Activated naive CD4-positive, alpha-beta T cell treated with anti-CD3 and anti-CD28 coated beads, Interleukin-2, amount 50 U/mL, for 72 hours (primary cell): Measurements from ENCODE around the gene LRP1-AS. TPM values are rescaled to one million over a fixed set of nuclear protein-coding genes. Genes with fewer than 3 reads are reported as not detected.

Experiments used
- ATAC-seq, 2 donors: fragments of 150-1000 bp; cut with Tn5 transposase; 2 replicates each; pipeline ENCODE4 v1.10.0; 2021; ENCODE audit warnings: mild to moderate bottlenecking in 2 of 2, moderate library complexity in 2 of 2
- DNase-seq, 2 donors: peaks; one replicate each; pipeline ENCODE4 v3.0.0; 2021 to 2022; ENCODE audit warnings: low spot score in 2 of 2
- H3K27ac Mint-ChIP-seq, 2 donors: one replicate each; pipeline ENCODE4 v1.8.0; 2022; ENCODE audit warnings: mild to moderate bottlenecking in 2 of 2, mixed read lengths in 2 of 2
- H3K36me3 Mint-ChIP-seq, 2 donors: one replicate each; pipeline ENCODE4 v1.8.0; 2022; ENCODE audit warnings: mixed read lengths in 2 of 2
- H3K9me3 Mint-ChIP-seq, 2 donors: one replicate each; pipeline ENCODE4 v1.8.0; 2022; ENCODE audit warnings: mixed read lengths in 2 of 2
- total RNA-seq, 2 donors: library from RNA; stranded (reverse); gene quantifications; one replicate each; pipeline ENCODE4 v1.2.3, GENCODE V29; 2022

LRP1-AS gene
- total RNA-seq, 2 donors from 2014 or later: not detected

- Mint-ChIP-seq H3K36me3 (no peaks in the 10 kb centered on the region), H3K9me3 (no peaks in the 10 kb centered on the region), H3K27ac (no peak overlapping the region)
- ATAC-seq (no peak), DNase-seq (no peak)
These were observed 7.5 kb upstream of the LRP1-AS start for GRCh38 chr12:57154804-57155434.

GRCh38 chr12:57154076-57154475 lies 6.7 kb upstream of the LRP1-AS start:
- Mint-ChIP-seq H3K9me3 (no peaks in the 10 kb centered on the region), H3K27ac (no peak overlapping the region), H3K36me3 (no peaks in the 10 kb centered on the region)
- ATAC-seq (no peak), DNase-seq (no peak)

DNA sequence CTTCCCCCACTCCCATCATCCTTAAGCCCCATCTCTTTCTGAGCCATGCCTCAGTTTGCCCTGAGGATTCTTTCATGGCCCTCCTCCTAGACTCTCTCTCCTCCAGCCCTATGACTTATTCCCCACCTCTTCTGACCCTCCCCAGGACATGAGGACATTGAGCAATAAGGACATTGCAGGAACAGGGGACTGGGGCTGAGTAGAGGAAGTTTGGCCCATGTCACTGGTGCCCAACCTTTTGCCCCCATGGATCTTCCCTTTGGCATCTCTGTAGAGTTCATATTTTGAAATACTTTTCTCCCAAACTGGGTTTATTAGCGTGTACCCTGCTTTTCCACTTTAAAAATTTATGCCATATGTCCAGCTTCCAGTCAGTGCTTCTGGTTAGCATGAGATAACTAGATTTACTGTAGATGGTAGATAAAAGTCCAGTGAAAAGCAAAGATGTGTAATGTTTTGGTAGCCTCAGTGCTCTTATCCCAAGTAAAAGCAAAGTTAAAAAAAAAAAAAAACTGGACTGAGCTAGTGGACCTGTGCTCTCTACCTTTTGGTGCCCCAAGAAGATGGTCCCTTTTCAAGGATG lies 6.1 kb upstream of the LRP1-AS start:
- Mint-ChIP-seq H3K36me3 (no peaks in the 10 kb centered on the region), H3K27ac (no peak overlapping the region), H3K9me3 (no peaks in the 10 kb centered on the region)
- no peak for ATAC-seq
- DNase-seq: no peak

GRCh38 chr12:57152639-57153038 lies 5.2 kb upstream of the LRP1-AS start:
- Mint-ChIP-seq H3K27ac (no peak overlapping the region), H3K9me3 (no peaks in the 10 kb centered on the region), H3K36me3 (no peaks in the 10 kb centered on the region)
- DNase-seq (no peak), ATAC-seq (no peak)

- no peak for ATAC-seq
- Mint-ChIP-seq H3K27ac (peak overlapping the region in 1 of 2 donors; percentile 10), H3K9me3 (no peaks in the 10 kb centered on the region)
These were observed 4.6 kb upstream of the LRP1-AS start for GRCh38 chr12:57151741-57152630.

DNA sequence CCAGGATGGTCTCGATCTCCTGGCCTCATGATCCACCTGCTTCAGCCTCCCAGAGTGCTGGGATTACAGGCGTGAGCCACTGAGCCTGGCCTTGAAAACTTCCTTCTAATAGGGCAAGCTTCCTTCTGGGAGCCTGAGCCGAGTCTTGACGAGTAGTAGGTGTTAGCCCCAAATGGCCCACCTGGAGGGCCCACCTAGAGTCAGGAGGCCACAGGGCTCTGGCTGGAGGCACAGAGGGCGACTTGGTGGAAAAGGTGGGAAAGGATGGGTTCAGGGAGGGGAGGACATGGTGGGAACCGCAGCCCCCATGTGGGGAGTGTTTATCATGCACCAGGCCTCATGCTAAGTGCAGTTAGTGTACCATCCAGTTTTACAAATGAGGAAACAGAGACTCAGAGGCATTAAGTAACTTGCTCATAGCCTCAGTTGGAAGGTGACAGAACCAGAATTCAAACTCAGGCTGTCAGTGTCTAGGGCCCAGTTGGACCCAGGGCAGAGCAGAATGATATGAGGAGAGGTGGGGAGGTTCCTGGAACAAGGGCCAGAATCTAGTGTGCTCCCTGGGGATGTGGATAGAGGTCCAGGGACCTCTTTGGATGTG lies 3.1 kb upstream of the LRP1-AS start:
- ATAC-seq: no peak

More at GRCh38 chr12:57151741-57152630, 4.6 kb upstream of the LRP1-AS start:
- no peaks in the 10 kb centered on the region for H3K36me3 Mint-ChIP-seq
- DNase-seq: no peak

GRCh38 chr12:57149245-57149900 lies 2.0 kb upstream of the LRP1-AS start:
- ATAC-seq (no peak), DNase-seq (no peak)
- H3K36me3 Mint-ChIP-seq: no peaks in the 10 kb centered on the region
- H3K9me3 Mint-ChIP-seq: no peaks in the 10 kb centered on the region
- peak overlapping the region in 1 of 2 donors; percentile 72 for H3K27ac Mint-ChIP-seq

More for the DNA sequence above, 3.1 kb upstream of the LRP1-AS start:
- DNase-seq: no peak
- H3K27ac Mint-ChIP-seq: no peak overlapping the region
- H3K9me3 Mint-ChIP-seq: no peaks in the 10 kb centered on the region
- no peaks in the 10 kb centered on the region for H3K36me3 Mint-ChIP-seq

DNA sequence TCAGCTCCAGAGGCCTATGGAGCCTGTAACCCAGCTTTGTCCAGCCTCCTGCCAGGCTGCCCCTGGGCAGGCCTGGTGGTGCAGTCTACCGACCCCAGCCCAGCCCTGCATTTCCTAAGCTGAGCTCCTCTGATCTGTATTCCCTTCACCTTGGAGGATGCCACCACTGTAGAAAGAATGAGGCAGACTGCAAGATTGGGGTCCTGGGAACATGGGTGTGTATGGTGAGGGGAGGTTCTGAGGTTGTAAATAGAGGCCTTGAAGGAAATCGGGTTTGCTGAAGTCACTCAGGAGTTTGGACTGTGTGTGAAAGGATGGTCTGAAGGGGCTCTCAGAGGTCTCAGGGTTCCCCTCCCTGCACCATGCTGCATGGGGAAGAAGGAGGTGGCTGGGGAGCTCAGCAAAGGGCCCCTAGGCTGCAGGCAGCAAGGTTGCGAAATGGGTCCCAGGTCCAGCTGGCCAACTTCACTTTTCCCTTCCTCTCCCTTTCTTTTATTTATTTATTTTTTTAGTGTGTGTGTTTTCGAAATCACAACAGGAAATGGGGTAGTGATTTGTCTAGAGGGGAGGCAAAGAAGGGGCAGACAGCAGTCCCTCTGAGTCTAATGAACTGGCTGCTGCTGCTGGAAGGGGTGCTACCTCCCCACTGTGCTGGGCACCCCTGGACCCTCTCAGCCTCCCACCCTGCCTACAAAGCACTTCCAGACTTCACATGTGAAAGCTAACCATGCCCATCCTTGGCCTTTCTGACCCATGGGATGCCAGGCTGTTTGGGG lies 1.2 kb upstream of the LRP1-AS start:
- DNase-seq (no peak), ATAC-seq (no peak)
- Mint-ChIP-seq H3K36me3 (no peaks in the 10 kb centered on the region), H3K9me3 (no peaks in the 10 kb centered on the region), H3K27ac (no peak overlapping the region)

DNA sequence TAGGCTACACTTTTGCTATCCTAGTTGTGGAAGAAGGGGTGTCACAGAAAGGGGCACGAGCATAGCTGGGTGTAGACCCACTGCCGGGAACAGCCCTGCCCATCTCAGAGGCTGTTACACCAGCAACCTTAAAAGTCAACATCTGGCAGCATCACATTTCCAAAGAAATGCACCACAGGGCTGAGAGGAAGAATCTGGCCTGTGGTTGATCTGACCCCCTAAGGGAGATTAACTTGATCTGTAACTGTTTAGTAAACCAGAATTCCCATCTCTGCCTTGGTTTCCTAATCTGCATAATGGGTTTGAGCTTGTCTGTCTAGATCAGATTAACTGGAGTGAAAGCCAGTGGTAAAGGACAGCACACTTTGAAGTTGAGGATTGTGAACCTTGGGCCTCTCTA lies 1.3 kb downstream of the LRP1-AS start:
- ATAC-seq (no peak), DNase-seq (no peak)
- H3K9me3 Mint-ChIP-seq: no peaks in the 10 kb centered on the region
- H3K27ac Mint-ChIP-seq: peak overlapping the region in 1 of 2 donors; percentile 77
- H3K36me3 Mint-ChIP-seq: no peaks in the 10 kb centered on the region

GRCh38 chr12:57145460-57146059 lies 1.9 kb downstream of the LRP1-AS start:
- ATAC-seq: no peak
- H3K9me3 Mint-ChIP-seq: no peaks in the 10 kb centered on the region
- no peak for DNase-seq
- H3K27ac Mint-ChIP-seq: peak overlapping the region; percentile 33 to 77
- H3K36me3 Mint-ChIP-seq: no peaks in the 10 kb centered on the region

GRCh38 chr12:57143454-57143853 lies 4.0 kb downstream of the LRP1-AS start:
- Mint-ChIP-seq H3K9me3 (no peaks in the 10 kb centered on the region), H3K27ac (no peak overlapping the region), H3K36me3 (no peaks in the 10 kb centered on the region)
- peak; percentile 47 to 62 for ATAC-seq
- no peak for DNase-seq

- H3K36me3 Mint-ChIP-seq: no peaks in the 10 kb centered on the region
- ATAC-seq (no peak), DNase-seq (no peak)
- H3K27ac Mint-ChIP-seq: no peak overlapping the region
- no peaks in the 10 kb centered on the region for H3K9me3 Mint-ChIP-seq
These were observed 4.7 kb downstream of the LRP1-AS start for GRCh38 chr12:57142727-57143126.

- H3K36me3 Mint-ChIP-seq: no peaks in the 10 kb centered on the region
- DNase-seq (no peak), ATAC-seq (no peak)
- H3K27ac Mint-ChIP-seq: peak overlapping the region in 1 of 2 donors; percentile 31
- no peaks in the 10 kb centered on the region for H3K9me3 Mint-ChIP-seq
These were observed 5.3 kb downstream of the LRP1-AS start for GRCh38 chr12:57142121-57142520.

- no peak for DNase-seq
- Mint-ChIP-seq H3K36me3 (no peaks in the 10 kb centered on the region), H3K9me3 (no peaks in the 10 kb centered on the region), H3K27ac (no peak overlapping the region)
- no peak for ATAC-seq
These were observed 6.2 kb downstream of the LRP1-AS start for GRCh38 chr12:57141249-57141648.

DNA sequence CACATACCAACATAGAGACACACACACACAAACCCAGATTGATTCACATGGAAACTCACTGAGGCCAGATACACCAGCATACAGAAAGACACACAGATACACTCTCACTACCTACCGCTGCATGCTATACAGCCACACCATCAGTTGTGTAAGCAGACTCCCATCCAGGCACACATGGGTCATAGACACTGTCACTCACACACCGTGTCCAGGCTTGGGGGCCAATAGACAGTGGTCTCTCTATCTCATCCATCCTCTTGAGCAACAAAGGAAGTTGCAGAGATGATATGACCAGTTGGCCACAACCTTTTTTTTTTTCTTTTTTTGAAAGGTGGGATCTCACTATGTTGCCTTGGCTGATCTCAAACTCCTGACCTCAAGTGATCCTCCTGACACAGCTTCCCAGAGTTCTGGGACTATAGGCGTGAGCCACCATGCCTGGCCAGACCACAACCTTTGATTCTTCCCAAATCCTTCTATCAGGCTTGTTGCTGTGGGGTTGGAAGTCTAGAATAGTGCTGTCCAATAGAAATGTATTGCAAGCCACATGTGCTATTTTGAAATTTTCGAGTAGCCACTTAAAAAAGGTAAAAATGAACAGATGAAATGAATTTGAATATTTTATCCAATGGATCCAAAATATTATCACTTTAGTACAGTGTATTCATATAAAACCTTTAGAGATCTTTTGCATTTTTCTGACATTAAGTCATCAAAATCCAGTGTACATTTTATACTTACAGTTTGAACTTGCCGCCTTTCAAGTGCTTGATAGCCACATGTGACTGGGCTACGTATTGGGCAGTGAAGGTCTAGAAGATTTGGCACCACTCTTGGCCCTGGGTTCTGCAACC lies 7.4 kb downstream of the LRP1-AS start:
- Mint-ChIP-seq H3K9me3 (no peaks in the 10 kb centered on the region), H3K27ac (no peak overlapping the region), H3K36me3 (no peaks in the 10 kb centered on the region)
- no peak for DNase-seq
- no peak for ATAC-seq
